ENCODE data around the gene PRX. TPM values are rescaled to one million over a fixed set of nuclear protein-coding genes. Genes with fewer than 3 reads are reported as not detected.
"Not testable (repeated sequence)": the region's sequence is repeated elsewhere in the genome, so short reads cannot be mapped to it uniquely, and the experiment has no call there.

PRX gene
- total RNA-seq: 1 to 10 TPM; 1.1 to 1.5 TPM

DNA sequence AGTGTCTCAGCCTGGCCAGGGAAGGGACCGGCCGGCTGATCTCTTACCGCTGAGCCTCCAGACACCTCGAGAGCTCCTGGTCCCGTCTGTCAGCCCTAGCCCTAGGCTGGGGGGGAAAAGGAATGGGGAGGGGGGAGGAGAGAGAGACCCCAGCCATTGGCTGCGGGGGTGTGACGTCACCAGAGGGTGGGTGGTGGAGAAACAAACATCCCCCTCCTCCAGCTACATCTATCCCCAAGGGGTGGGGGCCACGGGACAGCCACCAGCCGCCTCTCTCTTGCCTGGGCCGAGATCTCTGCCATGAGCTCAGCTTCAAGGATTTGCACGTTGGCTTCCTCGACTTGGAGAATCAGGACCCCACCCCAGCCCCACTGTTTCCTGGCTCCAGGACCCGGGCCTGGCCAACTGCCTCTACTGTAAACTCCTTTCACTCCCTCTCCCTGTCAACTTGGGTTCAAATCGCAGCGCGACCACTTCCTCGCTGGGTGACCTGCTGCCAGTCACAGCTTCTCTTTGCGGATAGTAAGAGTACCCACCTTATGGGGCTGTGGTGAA, at the start of gene PRX:
PRX (minus strand) TSS at position 88 of the 555 bp plus-strand sequence. CDS start 5,446 bp downstream, outside the sequence.
- no peak within 1 kb of the TSS for H3K27ac Mint-ChIP-seq
- no peak within 1 kb of the TSS for H3K4me3 Mint-ChIP-seq
- POLR2A ChIA-PET: interaction anchor here (1.2 to 1.4 kb wide), 2 partner anchors 8 to 30 kb away, joined by 3 to 5 read pairs; no protein-coding TSS in a partner anchor
- CTCF ChIA-PET: interaction anchor here (1.9 kb wide), 1 partner anchor 11 kb away, joined by 5 read pairs; no protein-coding TSS in a partner anchor
- H3K4me1 Mint-ChIP-seq: peaks cover 26% of the 10 kb centered on the region
- DNase-seq: no peak
- H3K27me3 Mint-ChIP-seq: peaks cover 1% of the 10 kb centered on the region
- H3K36me3 Mint-ChIP-seq (ENCODE audit: low read depth): no peaks in the 10 kb centered on the region
- H3K9me3 Mint-ChIP-seq: no peaks in the 10 kb centered on the region

- POLR2A ChIA-PET: interaction anchor here (1.1 kb wide), 1 partner anchor 36 kb away, joined by 3 read pairs; no protein-coding TSS in a partner anchor
- Mint-ChIP-seq H3K27ac (no peak overlapping the region), H3K9me3 (no peaks in the 10 kb centered on the region), H3K27me3 (peaks cover 7% of the 10 kb centered on the region), H3K4me3 (no peak overlapping the region), H3K36me3 (ENCODE audit: low read depth) (peaks cover 6% of the 10 kb centered on the region), H3K4me1 (peaks cover 32% of the 10 kb centered on the region)
- no peak for DNase-seq
- CTCF ChIA-PET: interaction anchor here (1.3 kb wide), 1 partner anchor 41 kb away, joined by 5 read pairs; no protein-coding TSS in a partner anchor
These were observed 48.6 kb upstream of the PRX start for GRCh38 chr19:40461669-40462221.

DNA sequence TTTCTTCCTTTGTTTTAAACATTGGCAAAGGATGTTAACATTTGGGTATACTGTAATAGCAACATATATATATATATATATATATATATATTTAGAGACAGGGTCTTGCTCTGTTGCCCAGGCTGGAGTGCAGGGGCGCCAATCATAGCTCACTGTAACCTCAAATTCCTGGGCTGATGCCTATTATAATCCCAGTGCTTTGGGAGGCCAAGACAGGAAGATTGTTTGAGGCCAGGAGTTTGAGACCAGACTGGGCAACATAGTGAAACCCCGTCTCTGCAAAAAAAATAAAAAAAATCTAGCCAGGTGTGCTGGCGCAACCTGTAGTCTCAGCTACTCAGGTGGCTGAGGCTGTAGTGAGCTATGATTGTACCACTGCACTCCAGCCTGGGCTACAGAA, 47.0 kb upstream of the PRX start:
- no peak for DNase-seq
- CTCF ChIA-PET: no interaction called here
- H3K4me3 Mint-ChIP-seq: no peak overlapping the region

GRCh38 chr19:40458597-40458974, 45.4 kb upstream of the PRX start:
- Mint-ChIP-seq H3K36me3 (ENCODE audit: low read depth) (no peaks in the 10 kb centered on the region), H3K4me1 (peaks cover 8% of the 10 kb centered on the region), H3K27ac (no peak overlapping the region), H3K9me3 (no peaks in the 10 kb centered on the region), H3K4me3 (no peak overlapping the region), H3K27me3 (no peaks in the 10 kb centered on the region)
- ChIA-PET POLR2A (no interaction called here), CTCF (no interaction called here)
- no peak for DNase-seq

More for the DNA sequence above, 47.0 kb upstream of the PRX start:
- H3K9me3 Mint-ChIP-seq: no peaks in the 10 kb centered on the region
- H3K27me3 Mint-ChIP-seq: no peaks in the 10 kb centered on the region
- POLR2A ChIA-PET: no interaction called here
- H3K27ac Mint-ChIP-seq: no peak overlapping the region
- H3K36me3 Mint-ChIP-seq (ENCODE audit: low read depth): no peaks in the 10 kb centered on the region
- peaks cover 18% of the 10 kb centered on the region for H3K4me1 Mint-ChIP-seq

DNA sequence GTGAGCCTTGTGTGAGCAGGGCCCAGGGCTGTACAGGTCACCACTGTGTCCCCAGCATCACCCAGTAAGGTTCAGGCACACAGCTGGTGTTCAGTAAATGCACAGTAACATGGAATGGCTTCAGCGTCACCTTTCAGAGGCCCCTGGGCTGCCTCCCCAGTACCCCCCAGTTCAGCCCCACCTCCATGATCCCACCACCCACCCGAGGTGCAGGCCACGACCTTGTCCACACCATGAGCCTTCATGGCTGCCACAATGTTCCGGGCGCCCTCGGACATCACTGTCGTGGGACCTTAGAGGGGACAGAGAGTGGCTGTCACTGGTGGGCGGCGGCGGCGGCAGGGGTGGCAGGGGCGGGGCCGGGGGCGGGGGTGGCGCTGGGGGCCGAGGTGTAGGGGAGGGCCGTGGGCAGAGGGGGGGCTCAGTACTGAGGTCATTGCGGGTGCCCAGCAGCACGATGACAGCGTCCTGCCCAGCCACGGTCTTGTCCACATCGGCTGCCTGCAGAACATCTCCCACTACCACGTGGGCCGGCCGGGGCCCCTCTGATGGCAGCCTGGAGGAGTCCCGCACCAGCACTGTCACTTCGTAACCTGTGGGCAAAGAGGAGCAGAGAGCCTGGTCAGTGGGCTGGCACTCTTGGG, 44.9 kb upstream of the PRX start:
- no peaks in the 10 kb centered on the region for H3K9me3 Mint-ChIP-seq
- H3K4me1 Mint-ChIP-seq: peaks cover 5% of the 10 kb centered on the region
- CTCF ChIA-PET: no interaction called here
- POLR2A ChIA-PET: no interaction called here
- no peaks in the 10 kb centered on the region for H3K27me3 Mint-ChIP-seq
- no peak overlapping the region for H3K27ac Mint-ChIP-seq
- no peak overlapping the region for H3K4me3 Mint-ChIP-seq
- H3K36me3 Mint-ChIP-seq (ENCODE audit: low read depth): no peaks in the 10 kb centered on the region
- DNase-seq: no peak

GRCh38 chr19:40457048-40457447, 43.9 kb upstream of the PRX start:
- no peaks in the 10 kb centered on the region for H3K9me3 Mint-ChIP-seq
- H3K27me3 Mint-ChIP-seq: no peaks in the 10 kb centered on the region
- no peaks in the 10 kb centered on the region for H3K36me3 Mint-ChIP-seq (ENCODE audit: low read depth)
- no peak overlapping the region for H3K27ac Mint-ChIP-seq
- POLR2A ChIA-PET: interaction anchor here (0.7 kb wide), 1 partner anchor 109 kb away, joined by 3 read pairs; the partner anchor contains the start of genes C19orf47 and PLD3
- CTCF ChIA-PET: no interaction called here
- DNase-seq: no peak
- H3K4me1 Mint-ChIP-seq: peaks cover 3% of the 10 kb centered on the region
- H3K4me3 Mint-ChIP-seq: no peak overlapping the region

DNA sequence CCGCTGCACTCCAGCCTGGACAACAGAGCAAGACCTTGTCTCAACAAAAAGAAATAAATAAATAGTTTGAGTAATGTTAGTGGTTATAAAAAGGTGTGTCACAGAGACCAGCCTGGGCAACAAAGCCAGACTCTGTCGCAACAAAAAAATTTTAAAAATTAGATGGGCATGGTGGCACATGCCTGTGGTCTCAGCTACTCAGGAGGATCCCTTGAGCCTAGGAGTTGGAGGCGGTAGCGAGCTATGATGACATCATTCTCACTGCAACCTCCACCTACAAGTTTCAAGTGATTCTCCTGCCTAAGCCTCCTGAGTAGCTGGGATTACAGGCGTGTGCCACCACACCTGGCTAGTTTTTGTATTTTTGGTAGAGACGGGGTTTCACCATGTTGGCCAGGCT, 40.8 kb upstream of the PRX start:
- not testable (repeated sequence) for H3K27ac Mint-ChIP-seq; H3K9me3 Mint-ChIP-seq; H3K4me1 Mint-ChIP-seq; H3K4me3 Mint-ChIP-seq; H3K36me3 Mint-ChIP-seq (ENCODE audit: low read depth); H3K27me3 Mint-ChIP-seq; DNase-seq
- CTCF ChIA-PET: interaction anchor here (1.0 to 1.7 kb wide), 2 partner anchors 11 to 149 kb away, joined by 3 to 13 read pairs; partner anchors contain the start of gene BLVRB
- POLR2A ChIA-PET: interaction anchor here (1.6 kb wide), 1 partner anchor 29 kb away, joined by 3 read pairs; no protein-coding TSS in a partner anchor

GRCh38 chr19:40453151-40453735, 40.1 kb upstream of the PRX start:
- H3K4me1 Mint-ChIP-seq: no peaks in the 10 kb centered on the region
- CTCF ChIA-PET: interaction anchor here (1.0 to 1.7 kb wide), 2 partner anchors 12 to 148 kb away, joined by 3 to 13 read pairs; partner anchors contain the start of gene BLVRB
- H3K36me3 Mint-ChIP-seq (ENCODE audit: low read depth): no peaks in the 10 kb centered on the region
- H3K27ac Mint-ChIP-seq: no peak overlapping the region
- H3K4me3 Mint-ChIP-seq: no peak overlapping the region
- no peaks in the 10 kb centered on the region for H3K27me3 Mint-ChIP-seq
- no peak for DNase-seq
- POLR2A ChIA-PET: interaction anchor here (1.6 kb wide), 1 partner anchor 29 kb away, joined by 3 read pairs; no protein-coding TSS in a partner anchor
- H3K9me3 Mint-ChIP-seq: no peaks in the 10 kb centered on the region

DNA sequence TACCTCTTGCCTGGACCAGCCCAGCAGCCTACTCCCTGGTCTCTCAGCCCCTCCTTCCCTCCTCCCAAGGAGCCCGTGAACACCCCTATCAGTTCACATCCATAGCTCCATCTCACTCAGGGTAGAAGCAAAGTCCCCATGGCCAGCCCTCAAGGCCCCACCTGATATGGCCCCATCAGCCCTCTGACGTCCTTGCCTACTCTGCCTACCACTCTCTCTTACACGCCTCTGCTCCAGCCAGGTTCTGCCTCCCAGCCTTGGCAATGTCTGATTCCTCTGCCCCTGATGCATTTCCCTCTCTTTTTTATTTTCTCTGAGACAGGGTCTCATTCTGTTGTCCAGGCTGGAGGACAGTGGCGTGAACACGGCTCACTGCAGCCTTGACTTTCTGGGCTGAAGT, 38.8 kb upstream of the PRX start:
- no peaks in the 10 kb centered on the region for H3K27me3 Mint-ChIP-seq
- CTCF ChIA-PET: interaction anchor here (0.7 kb wide), 1 partner anchor 12 kb away, joined by 3 read pairs; no protein-coding TSS in a partner anchor

DNA sequence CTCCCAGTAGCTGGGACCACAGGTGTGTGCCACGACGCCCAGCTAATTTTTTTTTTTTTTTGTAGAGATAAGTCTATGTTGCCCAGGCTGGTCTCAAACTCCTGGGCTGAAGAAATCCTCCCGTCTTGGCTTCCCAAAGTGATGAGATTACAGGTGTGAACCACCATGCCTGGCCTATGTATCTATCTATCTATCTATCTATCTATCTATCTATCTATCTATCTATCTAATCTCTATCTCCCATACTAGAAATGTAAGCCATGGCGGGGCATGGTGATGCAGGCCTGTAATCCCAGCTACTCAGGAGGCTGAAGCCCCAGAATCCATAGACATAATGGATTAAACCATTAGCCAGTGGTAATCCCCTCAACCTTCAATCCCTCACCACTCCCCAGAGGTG, 37.5 kb upstream of the PRX start:
- Mint-ChIP-seq H3K4me1 (no peaks in the 10 kb centered on the region), H3K4me3 (no peak overlapping the region), H3K27ac (no peak overlapping the region), H3K36me3 (ENCODE audit: low read depth) (no peaks in the 10 kb centered on the region), H3K9me3 (no peaks in the 10 kb centered on the region), H3K27me3 (no peaks in the 10 kb centered on the region)
- ChIA-PET POLR2A (no interaction called here), CTCF (interaction anchor here (2.4 kb wide), 1 partner anchor 14 kb away, joined by 13 read pairs; the partner anchor contains the start of gene BLVRB)
- no peak for DNase-seq

More for the DNA sequence above, 38.8 kb upstream of the PRX start:
- Mint-ChIP-seq H3K9me3 (no peaks in the 10 kb centered on the region), H3K27ac (no peak overlapping the region), H3K36me3 (ENCODE audit: low read depth) (no peaks in the 10 kb centered on the region), H3K4me3 (no peak overlapping the region), H3K4me1 (no peaks in the 10 kb centered on the region)
- DNase-seq: no peak
- POLR2A ChIA-PET: no interaction called here

DNA sequence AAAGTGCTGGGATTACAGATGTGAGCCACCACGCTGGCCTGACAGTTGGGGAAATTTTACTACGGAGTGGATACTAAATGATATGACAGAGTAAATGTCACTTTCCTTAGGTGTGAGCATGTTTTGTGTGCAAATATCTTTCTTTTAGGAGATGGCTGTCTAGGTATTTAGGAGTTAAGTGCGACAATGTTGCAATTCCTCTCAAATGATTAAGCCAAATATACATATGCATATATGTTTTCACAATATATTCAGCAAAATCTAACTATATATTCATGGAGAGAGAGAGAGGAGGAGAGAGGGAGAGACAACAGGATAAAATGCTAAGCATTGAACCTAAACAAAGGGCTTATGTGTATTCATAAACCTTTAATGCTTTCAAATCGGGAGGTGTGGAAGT, 36.3 kb upstream of the PRX start:
- no peaks in the 10 kb centered on the region for H3K36me3 Mint-ChIP-seq (ENCODE audit: low read depth)
- POLR2A ChIA-PET: no interaction called here
- CTCF ChIA-PET: interaction anchor here (2.4 kb wide), 1 partner anchor 15 kb away, joined by 13 read pairs; the partner anchor contains the start of gene BLVRB
- no peak for DNase-seq
- H3K27me3 Mint-ChIP-seq: no peaks in the 10 kb centered on the region
- peaks cover 6% of the 10 kb centered on the region for H3K4me1 Mint-ChIP-seq
- no peak overlapping the region for H3K4me3 Mint-ChIP-seq
- H3K27ac Mint-ChIP-seq: no peak overlapping the region
- H3K9me3 Mint-ChIP-seq: no peaks in the 10 kb centered on the region

GRCh38 chr19:40446263-40446784, 33.1 kb upstream of the PRX start:
- Mint-ChIP-seq H3K4me3 (peak overlapping the region; percentile 44), H3K27ac (no peak overlapping the region), H3K27me3 (no peaks in the 10 kb centered on the region), H3K36me3 (ENCODE audit: low read depth) (peaks cover 13% of the 10 kb centered on the region), H3K9me3 (no peaks in the 10 kb centered on the region), H3K4me1 (peaks cover 18% of the 10 kb centered on the region)
- POLR2A ChIA-PET: interaction anchor here (1.0 kb wide), 1 partner anchor 19 kb away, joined by 5 read pairs; the partner anchor contains the start of gene BLVRB
- CTCF ChIA-PET: no interaction called here
- DNase-seq: no peak

Data from activated CD4-positive, alpha-beta memory T cell treated with anti-CD3 and anti-CD28 coated beads, Interleukin-2, amount 10 ng/mL, durations not matched to agents 7 days and 5 days (primary cell).